Fibroblast of skin of left quadriceps (primary cell): Measurements from ENCODE around the gene GPX1.
A peak's percentile ranks its signal among the peaks of the same experiment; 100 is the strongest.
"Not testable (repeated sequence)": the region's sequence is repeated elsewhere in the genome, so short reads cannot be mapped to it uniquely, and the experiment has no call there.

Experiments used
- DNase-seq, 2 experiments: peaks; one replicate each; pipeline ENCODE4 v3.0.0-alpha.2; 2013; ENCODE audit warnings: low read depth in 2 of 2

The GPX1 gene

GRCh38 chr3:49358217-49358883 lies at the start of gene GPX1:
Gene GPX1, minus strand, starts transcription at chr3:49358353. Its CDS starts 75 bp downstream, at chr3:49358278.
- peak; percentile 92 for DNase-seq

DNA sequence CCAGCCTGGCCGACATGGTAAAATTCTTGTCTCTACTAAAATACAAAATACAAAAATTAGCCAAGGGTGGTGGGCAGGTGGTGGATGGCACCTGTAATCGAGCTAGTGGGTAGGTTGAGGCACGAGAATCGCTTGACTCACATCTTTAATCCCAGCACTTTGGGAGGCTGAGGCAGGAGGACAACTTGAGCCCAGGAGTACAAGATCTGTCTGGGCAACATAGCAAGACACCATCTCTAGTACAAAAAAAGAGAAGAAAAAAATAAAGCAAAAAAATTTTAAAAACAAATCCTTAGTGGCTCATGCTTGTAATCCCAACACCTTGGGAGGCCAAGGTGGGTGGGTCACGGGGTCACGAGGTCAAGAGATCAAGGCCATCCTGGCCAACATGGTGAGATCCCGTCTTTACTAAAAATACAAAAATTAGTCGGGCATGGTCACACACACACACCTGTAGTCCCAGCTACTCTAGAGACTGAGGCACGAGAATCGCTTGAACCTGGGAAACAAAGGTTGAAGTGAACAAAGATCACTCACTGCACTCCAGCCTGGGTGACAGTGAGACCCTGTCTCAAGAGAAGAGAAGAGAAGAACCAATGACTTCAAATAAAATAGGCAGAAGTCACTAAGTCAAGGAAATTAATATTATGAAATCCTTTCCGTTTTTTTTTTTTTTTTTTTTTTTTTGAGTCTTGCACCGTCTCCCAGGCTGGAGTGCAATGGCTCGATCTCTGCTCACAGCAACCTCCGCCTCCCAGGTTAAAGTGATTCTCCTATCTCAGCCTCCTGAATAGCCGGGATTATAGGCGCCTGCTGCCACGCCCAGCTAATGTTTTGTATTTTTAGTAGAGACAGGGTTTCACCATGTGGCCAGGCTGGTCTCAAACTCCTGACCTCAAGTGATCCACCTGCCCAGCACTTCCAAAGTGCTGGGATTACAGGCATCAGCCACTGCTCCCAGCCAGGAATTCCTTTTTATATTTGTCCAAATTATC lies 48.7 kb upstream of the GPX1 start:
- no peak for DNase-seq

DNA sequence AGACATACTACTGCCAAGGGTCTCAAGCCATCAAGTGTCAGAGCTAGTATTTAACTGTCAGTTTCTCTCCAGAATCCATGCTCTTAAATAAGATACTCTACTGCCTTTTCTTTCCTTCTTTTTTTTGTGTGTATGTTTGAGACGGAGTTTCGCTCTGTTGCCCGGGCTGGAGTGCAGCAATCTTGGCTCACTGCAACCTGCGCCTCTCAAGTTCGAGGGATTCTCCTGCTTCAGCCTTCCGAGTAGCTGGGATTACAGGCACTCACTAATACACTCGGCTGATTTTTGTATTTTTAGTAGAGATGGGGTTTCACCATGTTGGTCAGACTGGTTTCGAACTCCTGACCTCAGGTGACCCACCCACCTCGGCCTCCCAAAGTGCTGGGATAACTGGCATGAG lies 47.4 kb upstream of the GPX1 start:
- DNase-seq, result not testable (repeated sequence)

DNA sequence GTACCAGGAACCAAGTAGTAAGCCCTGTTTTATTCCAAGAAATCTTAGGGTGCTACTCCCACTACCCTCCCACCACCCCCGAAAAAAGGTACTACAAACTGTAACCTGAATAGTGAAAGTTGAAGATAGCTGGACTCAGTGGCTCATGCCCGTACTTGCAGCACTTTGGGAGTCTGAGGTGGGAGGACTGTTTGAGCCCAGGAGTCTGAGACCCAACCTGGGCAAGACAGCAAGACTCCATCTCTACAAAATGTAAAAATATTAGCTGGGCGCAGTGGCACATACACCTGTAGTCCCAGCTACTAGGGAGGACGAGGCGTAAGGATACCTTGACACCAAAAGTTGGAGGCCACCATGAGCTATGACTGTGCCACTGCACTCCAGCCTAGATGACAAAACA lies 45.7 kb upstream of the GPX1 start:
- no peak for DNase-seq

DNA sequence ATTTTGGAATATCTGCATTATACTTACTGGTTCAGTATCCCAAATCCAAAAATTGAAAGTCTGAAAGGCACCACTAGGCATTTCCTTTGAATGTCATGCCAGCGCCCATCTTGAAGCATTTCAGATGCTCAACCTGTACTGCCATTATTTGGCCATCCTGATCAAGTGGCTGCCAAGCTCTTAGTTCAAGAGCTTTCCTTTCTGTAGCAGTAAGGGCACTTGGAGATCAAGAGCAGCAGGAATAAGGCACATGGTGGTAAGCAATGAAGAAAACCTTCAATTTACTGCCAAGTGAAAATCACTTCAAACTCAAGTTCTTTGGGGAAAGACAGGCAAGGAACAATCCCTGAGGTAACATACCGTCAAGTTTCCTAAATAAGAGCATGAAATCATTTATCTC lies 43.6 kb upstream of the GPX1 start:
- no peak for DNase-seq

DNA sequence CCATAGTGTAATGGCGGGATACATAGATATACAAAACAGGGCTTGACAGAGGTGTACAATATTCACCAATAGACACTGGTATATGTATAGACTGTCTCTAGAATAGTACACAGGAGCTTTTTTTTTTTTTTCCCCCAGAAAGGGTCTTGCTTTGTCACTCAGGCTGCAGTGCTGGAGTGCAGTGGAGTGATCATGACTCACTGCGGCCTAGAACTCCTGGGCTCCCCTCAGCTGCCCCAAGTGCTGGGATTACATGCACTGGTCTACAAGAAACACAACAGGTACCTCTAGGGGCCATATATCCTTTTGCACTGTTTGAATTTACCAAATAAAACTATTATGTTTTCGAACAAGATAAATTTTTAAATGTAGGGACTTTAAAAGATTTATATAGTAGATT lies 41.3 kb upstream of the GPX1 start:
- no peak for DNase-seq

DNA sequence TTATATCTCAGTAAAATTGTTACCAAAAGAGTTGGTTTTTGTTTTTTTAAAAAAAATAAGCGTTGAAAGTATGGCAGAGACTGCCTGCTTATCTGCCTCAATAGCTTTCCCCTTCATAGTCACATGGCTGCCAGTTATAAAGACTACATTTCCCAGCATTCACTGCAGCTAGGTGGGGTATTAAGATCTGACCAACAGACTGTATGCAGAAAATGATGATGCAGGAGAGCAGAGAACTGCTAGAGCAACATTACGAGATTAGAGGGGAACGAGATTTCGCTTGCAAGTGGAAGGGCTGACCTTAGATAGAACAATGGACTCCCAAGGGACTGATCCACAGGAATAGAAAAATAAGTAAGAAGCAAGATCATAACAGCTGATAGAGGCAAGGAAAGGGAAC lies 39.3 kb upstream of the GPX1 start:
- DNase-seq, result no peak

DNA sequence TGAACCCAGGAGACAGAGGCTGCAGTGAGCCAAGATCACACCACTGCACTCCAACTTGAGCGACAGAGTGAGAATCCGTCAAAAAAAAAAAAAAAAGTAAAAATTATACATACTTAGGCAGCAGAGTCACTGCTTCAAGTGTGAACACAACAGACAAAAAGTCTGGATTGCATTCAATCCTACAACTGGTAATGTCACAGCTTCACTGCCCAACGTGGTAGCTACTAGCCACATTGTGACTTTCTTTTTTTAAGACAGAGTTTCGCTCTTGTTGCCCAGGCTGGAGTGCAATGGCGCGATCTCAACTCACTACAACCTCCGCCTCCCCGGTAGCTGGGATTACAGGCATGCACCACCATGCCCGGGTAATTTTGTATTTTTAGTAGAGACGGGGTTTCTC lies 33.2 kb upstream of the GPX1 start:
- not testable (repeated sequence) for DNase-seq

DNA sequence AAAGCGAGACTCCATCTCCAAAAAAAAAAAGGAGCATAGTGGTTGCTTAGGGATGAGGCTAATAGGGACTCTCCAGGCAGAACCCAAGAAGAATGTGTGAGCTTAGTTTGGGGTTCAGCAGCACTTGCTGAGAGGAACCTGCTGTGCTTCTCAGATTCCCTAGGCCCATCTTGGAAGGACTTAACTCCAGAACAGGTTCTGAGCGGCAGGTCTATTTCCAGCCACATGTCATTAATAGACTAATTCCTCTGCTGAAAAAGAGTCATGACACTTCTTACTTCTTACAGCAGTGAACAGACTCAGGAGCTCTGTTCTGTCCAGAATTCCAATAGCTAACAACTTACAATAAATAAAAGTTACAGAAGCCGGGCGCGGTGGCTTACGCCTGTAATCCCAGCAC lies 31.1 kb upstream of the GPX1 start:
- DNase-seq, result no peak

DNA sequence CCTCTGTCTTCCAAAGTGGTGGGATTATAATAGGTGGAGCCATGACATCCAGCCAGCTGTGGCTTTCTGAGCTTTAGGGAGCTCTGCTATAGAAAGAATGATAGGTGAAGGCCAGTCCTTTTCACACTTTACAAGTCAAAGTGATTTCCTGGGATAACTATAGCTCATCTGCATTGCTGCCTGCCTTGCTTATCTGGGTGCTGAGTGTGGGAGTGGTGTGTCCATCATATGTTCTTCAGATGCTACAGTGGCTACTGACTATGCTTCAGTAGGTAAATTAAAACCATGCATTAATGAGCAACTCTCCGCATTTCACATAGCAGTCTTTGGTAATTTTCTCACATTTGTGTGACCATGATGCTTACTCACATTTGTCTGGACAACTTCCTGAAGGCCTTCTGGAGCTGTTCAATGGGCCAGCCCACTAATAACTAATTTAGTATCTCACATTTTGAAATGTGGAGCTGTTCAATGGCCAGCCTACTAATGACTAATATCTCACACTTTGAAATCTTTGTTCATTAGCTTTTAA lies 30.2 kb upstream of the GPX1 start:
- no peak for DNase-seq

- DNase-seq, result no peak
Measured at GRCh38 chr3:49387721-49388120, 29.6 kb upstream of the GPX1 start.

- DNase-seq, result no peak
Measured at GRCh38 chr3:49386056-49386756, 28.1 kb upstream of the GPX1 start.

DNA sequence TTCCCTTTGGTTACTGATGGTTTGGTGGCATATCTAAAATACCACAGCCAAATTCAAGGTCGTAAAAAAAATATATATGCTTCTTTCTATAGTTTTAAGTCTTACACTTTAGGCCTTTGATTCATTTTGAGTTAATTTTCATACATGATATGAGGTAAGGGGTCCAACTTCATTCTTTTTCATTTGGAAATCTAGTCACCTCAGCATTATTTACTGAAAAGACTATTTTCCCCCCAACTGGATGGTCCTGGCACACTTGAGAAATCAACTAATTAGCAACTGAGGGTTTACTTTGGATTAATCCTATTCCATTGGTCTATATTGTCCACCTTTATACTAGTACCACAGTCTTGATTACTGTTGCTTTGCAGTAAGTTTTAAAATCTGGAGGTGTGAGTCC lies 27.5 kb upstream of the GPX1 start:
- DNase-seq, result no peak

- no peak for DNase-seq
Measured at GRCh38 chr3:49383387-49383786, 25.2 kb upstream of the GPX1 start.

DNA sequence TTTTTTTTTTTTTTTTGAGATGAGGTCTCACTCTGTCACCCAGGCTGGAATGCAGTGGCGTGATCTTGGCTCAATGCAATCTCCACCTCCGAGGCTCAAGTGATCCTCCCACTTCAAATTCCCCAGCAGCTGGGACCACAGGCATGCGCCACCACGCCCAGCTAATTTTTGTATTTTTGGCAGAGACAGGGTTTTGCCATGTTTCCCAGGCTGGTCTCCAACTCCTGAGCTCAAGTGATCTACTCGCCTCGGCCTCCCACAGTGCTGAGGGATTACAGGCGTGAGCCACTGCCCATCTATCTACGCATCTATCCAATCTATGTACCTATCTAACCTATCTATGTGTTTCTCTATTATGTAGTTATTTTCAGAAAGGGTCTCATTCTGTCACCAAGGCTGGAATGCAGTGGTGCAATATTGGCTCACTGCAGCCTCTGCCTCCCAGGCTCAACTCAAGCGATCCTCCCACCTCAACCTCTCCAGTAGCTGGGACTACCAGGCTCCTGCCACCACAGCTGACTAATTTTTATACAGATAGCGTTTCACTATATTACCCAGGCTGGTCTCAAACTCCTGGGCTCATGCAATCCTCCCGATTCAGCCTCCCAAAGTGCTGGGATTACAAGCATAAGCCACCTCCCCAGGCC lies 20.2 kb upstream of the GPX1 start:
- peak; percentile 45 to 50 for DNase-seq

- DNase-seq, result no peak
Measured at GRCh38 chr3:49377483-49377882, 19.3 kb upstream of the GPX1 start.

DNA sequence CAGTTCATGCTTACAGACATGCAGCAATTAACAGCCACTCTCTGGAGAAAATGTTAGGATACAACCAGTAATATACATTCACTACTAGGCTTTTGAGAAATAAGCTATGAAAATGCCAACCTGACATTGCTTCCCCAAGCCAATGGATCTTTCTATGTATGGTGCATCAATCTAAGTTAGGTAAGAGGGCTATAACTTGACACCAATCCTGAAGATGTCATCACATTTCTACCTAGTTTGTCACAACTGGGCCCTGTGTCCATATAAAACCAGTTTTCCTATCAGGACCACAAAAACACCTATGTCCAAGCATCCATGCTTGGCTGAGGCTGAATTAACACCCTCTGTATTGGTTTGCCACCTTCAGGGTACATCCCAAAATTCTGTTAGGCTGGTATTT lies 13.8 kb upstream of the GPX1 start:
- no peak for DNase-seq

DNA sequence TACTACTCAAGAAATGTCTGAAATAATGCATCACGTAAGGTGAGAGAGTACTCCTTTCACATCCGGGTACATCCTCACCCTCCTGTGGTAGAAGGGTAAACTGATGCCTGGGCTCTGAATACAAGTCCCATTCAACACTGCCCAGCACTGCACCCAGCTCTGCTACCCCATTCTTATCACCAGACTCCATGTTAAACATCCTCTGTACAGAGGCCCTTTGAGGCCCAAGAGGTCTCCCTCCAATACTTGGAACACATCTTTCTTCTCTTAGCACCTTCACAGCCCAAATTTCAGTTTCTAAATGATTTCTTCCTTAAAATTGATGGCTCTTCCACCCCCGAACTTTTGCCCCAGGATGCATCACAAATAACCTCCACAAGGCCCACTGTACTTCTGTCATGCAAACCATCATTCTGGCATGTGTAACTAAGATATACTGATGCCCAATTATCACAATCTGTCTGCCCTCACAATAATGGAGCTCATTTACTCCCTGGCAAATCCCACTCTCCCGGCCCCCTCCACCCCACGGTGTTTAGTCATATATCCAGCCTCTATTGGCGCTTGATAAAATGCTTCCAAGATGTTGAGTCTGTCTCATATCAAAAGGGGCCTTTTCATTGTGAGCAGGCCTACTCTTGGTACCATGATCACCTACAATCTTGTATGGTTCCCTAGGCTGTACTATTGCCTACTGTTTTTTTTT lies 12.6 kb upstream of the GPX1 start:
- no peak for DNase-seq

- DNase-seq, result peak in 1 of 2 experiments; percentile 41
Measured at GRCh38 chr3:49362561-49362960, 4.4 kb upstream of the GPX1 start.

- DNase-seq, result no peak
Measured at GRCh38 chr3:49359623-49360022, 1.5 kb upstream of the GPX1 start.

DNA sequence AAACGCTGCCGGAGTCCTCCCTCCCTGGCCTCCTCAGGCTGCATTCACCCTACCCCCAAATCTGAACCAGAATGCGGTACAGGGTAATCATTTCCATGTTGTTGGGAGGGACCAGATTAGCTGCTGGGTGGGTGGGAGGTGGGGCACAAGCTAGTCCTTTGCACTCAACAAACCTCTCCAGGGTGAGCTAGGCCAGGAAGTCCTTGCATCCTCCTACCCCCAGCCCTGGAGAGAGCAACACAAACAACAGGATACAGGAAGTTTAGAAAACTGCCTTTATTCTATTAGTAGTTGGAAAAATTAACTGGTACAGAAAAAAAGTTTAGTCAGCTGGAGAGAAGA lies 702 bp upstream of the GPX1 start:
- no peak for DNase-seq
